ENCODE results near the gene KRT34.
"Not testable (repeated sequence)": the region's sequence is repeated elsewhere in the genome, so short reads cannot be mapped to it uniquely, and the experiment has no call there.

Gene KRT34

DNA sequence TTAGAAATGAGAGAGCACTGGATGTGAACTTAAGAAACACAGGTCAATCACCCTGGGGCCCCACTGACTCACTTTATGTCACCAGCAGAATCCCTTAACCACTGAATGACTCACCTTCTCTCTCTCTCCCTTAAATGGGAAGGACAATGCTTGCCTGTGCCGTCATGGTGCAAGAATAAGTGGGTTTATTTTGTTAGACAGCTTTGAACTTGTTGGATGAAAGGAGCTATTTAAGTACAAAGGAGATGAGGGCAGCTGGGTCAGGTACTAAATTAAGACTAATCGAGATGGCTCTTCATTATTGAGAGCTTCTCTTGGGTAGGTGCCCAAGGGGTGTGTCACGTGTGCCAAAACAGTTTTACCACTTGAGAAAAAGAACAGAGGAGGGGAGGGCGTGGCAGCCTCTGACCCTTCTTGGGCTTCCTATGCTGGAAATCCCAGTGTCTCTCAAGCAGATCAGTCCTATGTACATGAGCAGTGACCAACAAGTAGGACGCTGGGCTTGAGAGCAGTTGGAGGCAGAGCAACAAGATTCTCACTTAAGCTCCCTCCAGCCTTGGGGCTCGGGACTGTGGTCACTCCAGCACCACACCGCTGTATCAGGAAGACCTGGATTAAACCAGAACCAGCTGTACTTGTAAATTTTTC is 22.0 kb upstream of the KRT34 start:
- no peak overlapping the region for H3K4me3 ChIP-seq (replicated peaks; ENCODE audit: low read depth, low read length)
- DNase-seq (ENCODE audit: low read depth) = peak; percentile 84
- no peak for TF ChIP-seq CTCF (IDR thresholded peaks at IDR 0.05; ENCODE audit: low read length, missing control alignments)

GRCh38 chr17:41403404-41404023 is 21.4 kb upstream of the KRT34 start:
- TF ChIP-seq CTCF (IDR thresholded peaks at IDR 0.05; ENCODE audit: low read length, missing control alignments) = no peak
- DNase-seq (ENCODE audit: low read depth) = peak; percentile 17
- no peak overlapping the region for H3K4me3 ChIP-seq (replicated peaks; ENCODE audit: low read depth, low read length)

DNA sequence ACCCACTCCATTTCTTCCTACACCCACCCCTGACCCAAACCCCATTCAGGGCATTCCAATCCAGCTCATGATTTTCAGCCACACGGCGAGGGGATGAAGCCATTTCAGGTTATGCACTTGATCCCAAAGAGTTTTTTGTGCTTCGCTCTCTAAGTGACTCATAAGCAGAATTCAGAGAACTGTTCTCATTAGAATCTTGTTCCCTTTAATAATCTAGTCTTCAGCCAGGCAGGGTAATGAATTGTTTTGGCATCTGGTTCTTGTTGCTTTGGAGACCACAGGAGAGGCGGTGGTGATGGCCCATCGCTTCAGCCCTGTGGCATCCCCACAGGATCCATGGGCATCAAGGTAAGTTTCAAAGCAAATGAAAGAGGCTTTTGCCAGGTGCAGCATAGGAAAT is 20.1 kb upstream of the KRT34 start:
- no peak for DNase-seq (ENCODE audit: low read depth)
- no peak for TF ChIP-seq CTCF (IDR thresholded peaks at IDR 0.05; ENCODE audit: low read length, missing control alignments)
- no peak overlapping the region for H3K4me3 ChIP-seq (replicated peaks; ENCODE audit: low read depth, low read length)

DNA sequence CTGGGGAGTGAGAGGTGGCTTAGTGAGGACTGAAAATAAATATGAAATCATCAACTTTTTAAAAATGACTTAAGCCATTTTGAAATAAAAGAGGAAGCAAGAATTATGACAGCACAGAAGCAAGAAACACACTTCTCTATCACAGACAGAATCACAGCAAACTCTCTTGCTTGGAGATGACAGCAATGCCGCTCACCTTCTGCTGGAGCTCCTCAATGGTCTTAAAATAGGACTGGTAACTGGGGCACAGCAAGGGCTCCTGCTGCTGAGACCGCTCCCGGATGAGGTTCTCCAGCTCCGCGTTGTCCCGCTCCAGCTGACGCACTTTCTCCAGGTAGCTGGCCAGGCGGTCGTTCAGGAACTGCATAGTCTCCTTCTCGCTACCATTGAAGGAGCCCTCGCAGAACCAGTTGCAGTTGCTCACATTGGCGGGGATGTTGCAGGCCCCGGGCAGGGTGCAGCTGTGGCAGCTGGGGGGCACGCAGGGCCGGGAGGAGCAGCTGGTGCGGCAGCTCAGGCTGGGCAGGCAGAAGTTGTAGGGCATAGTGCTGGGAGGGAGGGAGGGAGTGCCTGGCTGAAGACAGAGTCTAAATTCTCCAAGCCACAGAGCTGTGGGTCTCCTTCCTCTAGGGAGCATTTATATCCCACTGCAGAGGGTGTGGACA is 15.0 kb upstream of the KRT34 start, which contains the start of gene KRT31:
Gene KRT31, minus strand, starts transcription at position 613 of the 665 bp plus-strand sequence. Its CDS starts 69 bp downstream, at position 544.
- no peak for DNase-seq (ENCODE audit: low read depth)
- H3K4me3 ChIP-seq (replicated peaks; ENCODE audit: low read depth, low read length) = no peak within 1 kb of the TSS

GRCh38 chr17:41396340-41396739 is 14.2 kb upstream of the KRT34 start:
- no peak overlapping the region for H3K4me3 ChIP-seq (replicated peaks; ENCODE audit: low read depth, low read length)
- TF ChIP-seq CTCF (IDR thresholded peaks at IDR 0.05; ENCODE audit: low read length, missing control alignments) = no peak
- no peak for DNase-seq (ENCODE audit: low read depth)

More for the DNA sequence above, 15.0 kb upstream of the KRT34 start, which contains the start of gene KRT31:
- TF ChIP-seq CTCF (IDR thresholded peaks at IDR 0.05; ENCODE audit: low read length, missing control alignments) = no peak

- DNase-seq (ENCODE audit: low read depth) = no peak
- TF ChIP-seq CTCF (IDR thresholded peaks at IDR 0.05; ENCODE audit: low read length, missing control alignments) = no peak
- H3K4me3 ChIP-seq (replicated peaks; ENCODE audit: low read depth, low read length) = no peak overlapping the region
Measured at GRCh38 chr17:41395611-41396010, 13.5 kb upstream of the KRT34 start.

- H3K4me3 ChIP-seq (replicated peaks; ENCODE audit: low read depth, low read length); DNase-seq (ENCODE audit: low read depth): not testable (repeated sequence)
Measured at GRCh38 chr17:41395044-41395443, 12.9 kb upstream of the KRT34 start.

Measured in fibroblast of pulmonary artery (primary cell).